Activated T-cell treated with anti-CD3 and anti-CD28 coated beads for 24 hours (primary cell): Measurements from ENCODE around the gene KNL1.
"Not testable (repeated sequence)": the region's sequence is repeated elsewhere in the genome, so short reads cannot be mapped to it uniquely, and the experiment has no call there.

ENCODE experiments used
- DNase-seq: peaks from one replicate; pipeline ENCODE4 v3.0.0-alpha.2; 2020; ENCODE audit warnings: low read depth

The KNL1 gene

GRCh38 chr15:40676906-40677305 lies 82.9 kb downstream of the KNL1 start:
- DNase-seq, result not testable (repeated sequence)

- no peak for DNase-seq
Observed at GRCh38 chr15:40680151-40680550, 86.1 kb downstream of the KNL1 start.

GRCh38 chr15:40680959-40681358 lies 86.9 kb downstream of the KNL1 start:
- DNase-seq, result not testable (repeated sequence)

- DNase-seq, result no peak
Observed at GRCh38 chr15:40684381-40684780, 90.3 kb downstream of the KNL1 start.

GRCh38 chr15:40685376-40685775 lies 91.3 kb downstream of the KNL1 start:
- DNase-seq, result no peak

- DNase-seq, result no peak
Observed at GRCh38 chr15:40688932-40689799, 95.1 kb downstream of the KNL1 start.

- DNase-seq, result no peak
Observed at GRCh38 chr15:40691737-40692136, 97.7 kb downstream of the KNL1 start.

- no peak for DNase-seq
Observed at GRCh38 chr15:40693904-40694687, 100.0 kb downstream of the KNL1 start.

GRCh38 chr15:40694688-40695468 lies 100.8 kb downstream of the KNL1 start, which contains the start of gene RAD51:
Gene RAD51 (plus strand): TSS chr15:40695174. CDS start chr15:40698759, 3,585 bp downstream.
- DNase-seq, result peak; percentile 90

GRCh38 chr15:40695469-40695890 lies 101.4 kb downstream of the KNL1 start:
- no peak for DNase-seq

GRCh38 chr15:40696228-40696627 lies 102.2 kb downstream of the KNL1 start:
- DNase-seq, result no peak

GRCh38 chr15:40697916-40698315 lies 103.9 kb downstream of the KNL1 start:
- DNase-seq, result no peak

- no peak for DNase-seq
Observed at GRCh38 chr15:40702077-40702476, 108.0 kb downstream of the KNL1 start.

GRCh38 chr15:40706121-40706520 lies 112.1 kb downstream of the KNL1 start:
- DNase-seq, result no peak
